DMS114 treated with DMSO at 0.1 percent for 48 hours (cell line): ENCODE measurements around the gene PTPRQ.

Source experiments
- DNase-seq: peaks from one replicate; lab custom pipeline; 2025; ENCODE audit not compliant: unreplicated experiment; lab: John Stamatoyannopoulos, UW

The PTPRQ gene

GRCh38 chr12:80698847-80699542, 255.0 kb downstream of the PTPRQ start:
- no peak for DNase-seq

- no peak for DNase-seq
Observed at GRCh38 chr12:80700327-80700726, 256.3 kb downstream of the PTPRQ start.

- no peak for DNase-seq
Observed at GRCh38 chr12:80701388-80701787, 257.4 kb downstream of the PTPRQ start.

- no peak for DNase-seq
Observed at GRCh38 chr12:80702889-80703805, 259.1 kb downstream of the PTPRQ start.

- DNase-seq = no peak
Observed at GRCh38 chr12:80704420-80704819, 260.4 kb downstream of the PTPRQ start.

- no peak for DNase-seq
Observed at GRCh38 chr12:80707126-80707829, 263.2 kb downstream of the PTPRQ start, which contains the start of gene MYF6. MYF6 (plus strand) TSS chr12:80707634; CDS start chr12:80707720, 86 bp downstream.

- DNase-seq = no peak
Observed at GRCh38 chr12:80707830-80708258, 263.8 kb downstream of the PTPRQ start.

- no peak for DNase-seq
Observed at GRCh38 chr12:80708259-80708974, 264.4 kb downstream of the PTPRQ start.

GRCh38 chr12:80708975-80709328, 264.9 kb downstream of the PTPRQ start:
- no peak for DNase-seq

- no peak for DNase-seq
Observed at GRCh38 chr12:80709811-80710726, 266.0 kb downstream of the PTPRQ start.

- DNase-seq = no peak
Observed at GRCh38 chr12:80710727-80711449, 266.9 kb downstream of the PTPRQ start.

- no peak for DNase-seq
Observed at GRCh38 chr12:80711866-80712265, 267.8 kb downstream of the PTPRQ start.

GRCh38 chr12:80712866-80713265, 268.8 kb downstream of the PTPRQ start:
- DNase-seq = no peak

- no peak for DNase-seq
Observed at GRCh38 chr12:80713419-80713818, 269.4 kb downstream of the PTPRQ start.

- no peak for DNase-seq
Observed at GRCh38 chr12:80714055-80714454, 270.0 kb downstream of the PTPRQ start.

- no peak for DNase-seq
Observed at GRCh38 chr12:80714846-80715245, 270.8 kb downstream of the PTPRQ start.

- DNase-seq = no peak
Observed at GRCh38 chr12:80715713-80716249, 271.7 kb downstream of the PTPRQ start.

GRCh38 chr12:80716696-80717469, 272.8 kb downstream of the PTPRQ start, which contains the start of gene MYF5:
MYF5 (plus strand) TSS chr12:80716912; CDS start chr12:80717064, 152 bp downstream.
- no peak for DNase-seq
